Suprapubic skin (tissue), 4 donors: ENCODE measurements around the gene DNHD1.

Source experiments
- EP300 ChIP-seq: sonication (generic); formaldehyde crosslinking; IDR thresholded peaks from one replicate; pipeline ENCODE4 v1.6.1; 2017; ENCODE audit warnings: antibody characterized with exemption
- POLR2A ChIP-seq, 2 donors: fragments of 450-650 bp; IDR thresholded peaks; one replicate each; pipeline ENCODE4 v1.6.1; 2017; ENCODE audit warnings: antibody characterized with exemption in 2 of 2, mild to moderate bottlenecking in 2 of 2, moderate library complexity in 2 of 2
- POLR2AphosphoS5 ChIP-seq, 3 donors: sonication (generic); formaldehyde crosslinking; IDR thresholded peaks; one replicate each; pipeline ENCODE4 v1.6.1; 2017; ENCODE audit warnings: antibody characterized with exemption in 3 of 3
- TF ChIP-seq, protein P1 (sequence below), 2 donors: fragments of 200-600 bp in 1 of 2; fragments of 450-650 bp in 1 of 2; sonication (generic) in 1 of 2; IDR thresholded peaks; one replicate each; pipeline ENCODE4 v1.5.1; 2016 to 2019; ENCODE audit warnings: antibody characterized with exemption in 2 of 2, mild to moderate bottlenecking in 1 of 2, moderate library complexity in 1 of 2

DNA sequence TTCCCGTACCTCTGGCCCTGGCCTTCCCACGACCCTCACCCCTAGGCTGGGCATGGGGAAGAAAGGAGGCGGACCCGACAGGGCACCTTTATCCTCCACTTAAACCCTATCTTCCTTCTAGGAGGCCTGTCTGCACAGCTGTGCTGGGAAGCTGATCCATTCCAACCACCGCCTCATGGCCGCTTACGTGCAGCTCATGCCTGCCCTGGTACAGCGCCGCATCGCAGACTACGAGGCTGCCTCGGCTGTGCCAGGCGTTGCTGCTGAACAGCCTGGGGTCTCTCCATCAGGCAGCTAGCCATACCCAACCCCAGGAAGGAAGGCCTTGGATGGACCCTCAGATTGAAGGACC is 15.2 kb upstream of the DNHD1 start:
- TF ChIP-seq POLR2A (IDR thresholded peaks at IDR 0.05) (no peak), POLR2AphosphoS5 (IDR thresholded peaks at IDR 0.05) (no peak), EP300 (no peak)
- TF ChIP-seq, protein P1, sequence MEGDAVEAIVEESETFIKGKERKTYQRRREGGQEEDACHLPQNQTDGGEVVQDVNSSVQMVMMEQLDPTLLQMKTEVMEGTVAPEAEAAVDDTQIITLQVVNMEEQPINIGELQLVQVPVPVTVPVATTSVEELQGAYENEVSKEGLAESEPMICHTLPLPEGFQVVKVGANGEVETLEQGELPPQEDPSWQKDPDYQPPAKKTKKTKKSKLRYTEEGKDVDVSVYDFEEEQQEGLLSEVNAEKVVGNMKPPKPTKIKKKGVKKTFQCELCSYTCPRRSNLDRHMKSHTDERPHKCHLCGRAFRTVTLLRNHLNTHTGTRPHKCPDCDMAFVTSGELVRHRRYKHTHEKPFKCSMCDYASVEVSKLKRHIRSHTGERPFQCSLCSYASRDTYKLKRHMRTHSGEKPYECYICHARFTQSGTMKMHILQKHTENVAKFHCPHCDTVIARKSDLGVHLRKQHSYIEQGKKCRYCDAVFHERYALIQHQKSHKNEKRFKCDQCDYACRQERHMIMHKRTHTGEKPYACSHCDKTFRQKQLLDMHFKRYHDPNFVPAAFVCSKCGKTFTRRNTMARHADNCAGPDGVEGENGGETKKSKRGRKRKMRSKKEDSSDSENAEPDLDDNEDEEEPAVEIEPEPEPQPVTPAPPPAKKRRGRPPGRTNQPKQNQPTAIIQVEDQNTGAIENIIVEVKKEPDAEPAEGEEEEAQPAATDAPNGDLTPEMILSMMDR (IDR thresholded peaks at IDR 0.05), result no peak
